Measurements from ENCODE around the gene OPRM1.

Gene OPRM1

GRCh38 chr6:154242617-154243357 lies 203.7 kb downstream of the OPRM1 start:
- no peak for DNase-seq

DNA sequence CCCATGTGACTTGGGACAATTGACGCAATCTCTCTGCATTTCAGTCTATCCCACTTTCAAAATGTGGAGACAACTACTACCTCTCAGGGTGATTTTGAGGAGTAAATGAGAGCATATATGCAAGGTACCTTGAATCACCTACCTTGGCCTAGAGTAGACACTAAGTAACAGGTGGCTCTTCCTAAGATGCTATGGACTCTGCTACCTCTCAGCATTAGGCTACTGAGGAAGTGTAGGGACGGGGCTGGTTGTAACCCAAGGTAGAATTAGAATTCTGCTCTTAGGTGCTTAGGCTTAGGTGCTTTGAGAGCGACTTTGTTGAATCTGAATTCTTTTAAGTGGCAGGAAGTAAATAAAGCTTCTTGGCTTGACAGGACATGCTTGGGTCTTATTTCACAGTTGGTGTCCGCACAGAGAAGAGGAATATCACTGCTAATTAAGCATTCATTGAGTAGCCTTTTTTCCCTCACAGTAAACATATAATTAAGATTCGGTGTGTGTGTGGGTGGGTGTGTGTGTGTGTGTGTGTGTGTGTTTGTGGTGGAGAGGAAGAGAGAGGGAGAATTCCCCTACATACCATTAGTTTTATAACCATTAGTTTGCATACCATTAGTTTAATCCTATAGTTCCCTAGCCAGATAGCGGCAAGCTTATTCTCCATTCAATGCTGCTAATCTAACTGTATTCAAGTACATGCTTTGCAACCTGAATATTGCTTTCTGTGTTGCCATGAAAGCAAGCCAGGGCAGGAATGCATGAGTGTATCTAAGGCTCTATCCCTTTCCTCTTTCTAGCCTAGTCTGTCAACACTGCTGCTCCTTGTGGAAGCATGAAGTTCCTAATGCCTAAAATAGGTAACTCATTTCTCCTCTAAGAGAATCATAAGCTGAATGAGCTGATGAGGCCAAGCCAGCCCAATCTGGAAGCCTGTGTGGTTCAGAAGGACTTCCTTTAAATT lies 205.0 kb downstream of the OPRM1 start:
- DNase-seq: peak; percentile 10

GRCh38 chr6:154245506-154245905 lies 206.5 kb downstream of the OPRM1 start:
- DNase-seq: no peak

DNA sequence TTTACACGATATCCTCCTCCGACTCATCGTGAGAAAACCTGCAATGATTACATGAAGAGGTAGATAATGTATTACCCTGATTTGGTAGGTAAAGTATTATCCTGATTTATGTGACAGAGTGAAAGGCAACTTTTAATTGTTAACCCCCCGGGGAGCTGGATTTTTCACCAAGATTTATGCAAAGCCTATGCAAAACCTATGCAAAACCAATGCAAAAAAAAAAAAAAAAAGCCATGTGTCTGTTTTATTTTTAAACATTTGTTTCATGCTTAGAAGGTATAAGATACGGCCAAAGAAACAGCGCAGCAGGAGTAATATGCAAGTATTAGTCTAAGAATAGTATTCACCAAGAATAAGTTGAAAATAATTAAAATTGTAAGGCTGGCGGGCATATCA lies 207.7 kb downstream of the OPRM1 start:
- DNase-seq: no peak

DNA sequence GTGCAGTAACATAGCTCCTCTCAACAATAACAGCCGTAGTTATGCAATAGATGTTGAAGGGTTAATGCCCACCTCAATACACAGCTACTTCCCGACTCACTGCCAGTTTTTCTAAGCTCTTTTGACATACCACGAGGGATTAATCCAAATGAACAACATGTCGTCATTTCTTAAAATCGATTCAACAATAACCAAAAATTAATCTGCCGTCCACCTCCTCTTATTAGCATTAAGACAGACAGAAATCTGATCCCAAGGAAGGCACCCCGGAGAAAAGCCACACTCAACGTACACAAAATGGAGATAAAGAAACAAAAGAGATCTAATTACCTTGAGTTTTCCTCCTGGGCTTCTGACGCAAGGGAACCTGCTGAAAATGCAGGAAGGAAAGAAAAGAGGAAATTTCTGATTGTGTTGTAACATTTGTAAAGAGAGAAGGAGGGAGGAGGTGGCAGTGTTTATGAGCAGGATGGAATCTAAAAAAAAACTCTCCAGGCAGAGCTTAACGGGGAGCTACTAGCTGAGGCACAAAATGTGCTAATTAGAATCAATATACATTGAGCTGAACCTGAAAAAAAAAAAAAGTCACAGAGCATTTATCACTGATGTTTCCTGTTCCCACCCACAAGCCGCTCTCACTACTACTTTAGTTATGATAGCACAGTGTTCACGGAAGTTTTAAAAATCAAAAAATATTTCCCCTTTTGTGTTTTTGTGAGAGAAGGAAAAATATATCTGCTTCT lies 208.2 kb downstream of the OPRM1 start:
- peak; percentile 16 for DNase-seq

DNA sequence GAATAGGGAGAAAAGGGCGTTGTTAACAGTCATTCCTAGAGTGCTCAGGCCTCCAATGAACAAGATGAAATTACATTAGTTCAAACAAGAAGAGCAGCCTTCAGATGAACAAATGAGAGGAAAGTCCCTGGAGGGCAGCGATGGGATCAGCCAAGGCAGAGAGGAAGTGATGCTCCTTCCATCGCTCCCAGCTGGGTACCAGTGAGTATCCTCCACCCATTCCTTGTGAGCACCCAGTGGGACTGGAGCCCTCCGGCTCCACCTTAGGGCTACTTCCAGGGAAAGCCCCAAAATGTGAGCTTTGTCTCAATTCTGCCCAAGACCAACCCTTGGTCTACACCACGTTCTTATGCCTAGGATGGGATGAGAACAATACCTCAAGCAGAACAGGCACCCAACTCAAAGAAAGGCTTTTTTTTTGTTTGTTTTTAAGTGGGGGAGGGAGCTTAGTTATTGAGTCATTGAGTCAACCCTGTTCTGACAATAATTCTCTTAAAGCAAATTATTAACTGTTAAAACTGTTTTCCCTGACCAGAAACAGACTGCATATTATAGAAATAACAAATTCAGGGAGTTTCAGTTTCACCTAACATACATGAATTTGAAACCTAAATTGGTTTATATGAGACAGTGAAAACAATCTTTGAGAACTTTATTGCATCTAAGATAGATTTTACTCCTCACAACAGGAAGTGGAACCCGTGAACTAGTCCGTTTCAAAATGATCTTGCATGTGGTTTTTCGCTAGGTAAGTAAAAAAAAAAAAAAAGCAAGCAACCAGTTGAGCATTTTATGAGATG lies 210.7 kb downstream of the OPRM1 start:
- no peak for DNase-seq

GRCh38 chr6:154251116-154251515 lies 212.1 kb downstream of the OPRM1 start:
- DNase-seq: no peak

DNA sequence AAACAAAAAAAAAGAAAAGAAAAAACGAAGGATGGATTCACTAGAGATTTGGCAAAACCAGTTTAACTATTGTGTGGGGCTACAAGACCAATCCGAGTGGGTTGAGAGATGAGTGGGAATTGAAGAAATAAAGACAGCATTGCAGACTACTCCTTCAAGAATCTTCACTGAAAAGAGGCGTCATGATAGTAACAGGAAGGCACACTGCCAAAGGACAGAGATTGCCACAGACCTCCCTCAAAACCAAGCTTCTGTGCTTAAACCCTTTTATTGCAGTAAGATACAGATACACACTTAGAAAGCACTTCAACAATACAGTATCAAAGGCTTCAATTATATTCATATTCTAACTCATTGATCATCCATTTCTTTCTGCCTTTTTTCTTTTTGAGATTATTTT lies 213.6 kb downstream of the OPRM1 start:
- no peak for DNase-seq

DNA sequence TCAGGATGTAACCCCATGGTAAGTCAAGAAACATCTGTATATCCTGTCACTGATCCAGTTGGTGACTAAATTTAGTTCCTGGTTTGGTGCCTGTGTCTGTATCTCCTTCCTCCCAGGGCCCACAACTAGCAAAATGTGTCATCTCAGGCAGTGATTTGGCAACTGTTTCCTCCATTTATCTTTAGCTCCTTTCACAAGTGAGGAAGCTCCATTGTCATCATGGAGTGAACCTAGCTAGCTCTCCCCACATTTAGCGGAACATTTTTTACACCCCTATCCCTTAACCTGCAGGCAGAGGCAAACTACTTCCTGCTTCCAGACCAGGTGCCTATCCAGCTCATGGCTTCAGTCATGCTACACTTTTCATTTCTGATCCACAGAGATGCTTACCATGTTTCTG lies 218.0 kb downstream of the OPRM1 start:
- peak; percentile 28 for DNase-seq

- peak; percentile 7 for DNase-seq
Measured at GRCh38 chr6:154258064-154258757, 219.2 kb downstream of the OPRM1 start.

- peak; percentile 24 for DNase-seq
Measured at GRCh38 chr6:154261688-154262397, 222.8 kb downstream of the OPRM1 start.

GRCh38 chr6:154266560-154267099 lies 227.6 kb downstream of the OPRM1 start:
- DNase-seq: no peak

DNA sequence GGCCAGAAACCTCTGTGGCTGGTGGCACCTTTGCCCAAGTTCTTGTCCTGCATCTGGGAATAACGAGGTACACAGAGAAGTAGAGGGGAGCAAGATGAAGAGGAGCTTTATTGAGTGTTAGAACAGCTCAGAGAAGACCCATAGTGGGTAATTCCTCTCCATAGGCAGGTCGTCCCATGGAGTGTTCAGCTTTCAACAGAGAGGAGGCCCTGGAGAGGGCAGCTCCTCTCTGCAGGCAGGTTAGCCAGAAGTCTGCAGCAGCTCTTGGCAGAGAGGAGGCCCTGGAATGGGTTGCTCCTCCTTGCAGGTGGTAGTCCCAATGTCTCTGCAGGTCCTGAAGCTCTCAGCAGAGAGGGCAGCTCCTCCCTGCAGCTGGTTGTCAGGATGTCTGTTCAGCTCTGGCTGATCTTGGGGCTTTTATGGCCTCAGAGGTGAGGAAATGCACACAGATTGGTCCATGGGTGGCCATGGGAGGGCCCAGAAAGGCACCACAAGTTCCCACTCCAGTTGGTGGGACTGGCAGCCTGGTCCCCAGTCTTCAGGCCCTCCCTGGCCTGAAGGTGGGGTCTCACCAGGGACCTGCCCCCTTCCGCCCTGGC lies 228.6 kb downstream of the OPRM1 start:
- no peak for DNase-seq

DNA sequence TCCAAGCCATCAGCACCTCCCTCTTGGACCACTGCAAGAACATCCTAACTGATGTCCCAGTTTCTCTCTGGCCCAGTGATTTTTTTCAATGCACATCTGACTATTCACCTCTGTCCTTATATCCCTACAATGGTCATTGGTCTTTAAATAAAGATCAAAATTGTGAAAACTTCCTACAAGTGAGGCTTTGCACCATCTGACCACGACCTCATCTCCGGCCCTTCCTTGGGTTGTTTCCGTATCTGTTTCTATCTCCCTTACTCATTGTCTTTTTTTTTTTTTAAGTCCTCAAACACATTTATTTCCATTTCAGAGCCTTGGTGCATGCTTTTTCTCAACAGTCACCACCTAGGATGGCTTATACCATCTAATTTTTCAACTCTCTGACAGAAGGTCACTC lies 229.4 kb downstream of the OPRM1 start:
- DNase-seq: no peak

GRCh38 chr6:154274168-154274567 lies 235.1 kb downstream of the OPRM1 start:
- no peak for DNase-seq

DNA sequence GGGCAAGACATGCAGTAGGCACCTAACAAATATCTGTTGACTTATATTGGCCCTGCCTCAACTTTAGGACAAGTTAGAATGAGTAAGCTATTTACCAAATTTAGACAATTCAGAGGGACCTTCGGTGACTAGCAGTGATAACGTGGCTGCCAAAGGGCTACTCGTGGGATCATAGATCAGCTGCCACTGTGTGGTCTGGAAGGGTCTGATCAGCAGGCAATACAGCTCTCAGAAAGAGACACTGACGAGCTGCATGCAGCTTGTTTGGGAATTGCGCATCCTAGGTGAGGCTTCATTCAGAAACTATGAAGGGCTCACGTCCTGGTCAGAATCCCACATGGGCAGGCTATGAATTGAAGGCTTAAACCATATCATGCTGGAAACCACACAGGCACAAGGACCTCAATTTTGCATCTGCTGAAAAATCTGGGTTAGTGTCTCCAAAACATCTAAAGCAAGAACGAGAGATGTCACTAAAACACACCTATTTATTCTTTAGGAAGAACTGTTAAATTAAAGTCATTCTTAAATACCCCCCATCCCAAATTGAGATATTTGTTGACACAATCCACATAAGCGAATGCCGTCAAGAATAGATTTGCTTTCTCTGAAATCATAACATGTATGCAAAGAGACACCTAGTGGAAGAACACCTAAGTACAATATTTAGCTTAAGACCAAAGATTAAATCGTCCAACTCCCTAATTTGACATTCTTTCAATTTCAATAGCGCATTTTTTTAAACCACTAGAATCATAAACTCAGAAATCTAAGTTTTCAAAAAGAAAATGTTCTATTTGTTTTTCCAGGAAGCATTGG lies 238.0 kb downstream of the OPRM1 start:
- DNase-seq: peak; percentile 61

- no peak for DNase-seq
Measured at GRCh38 chr6:154277629-154278017, 238.6 kb downstream of the OPRM1 start.

GRCh38 chr6:154280521-154280920 lies 241.5 kb downstream of the OPRM1 start:
- no peak for DNase-seq

DNA sequence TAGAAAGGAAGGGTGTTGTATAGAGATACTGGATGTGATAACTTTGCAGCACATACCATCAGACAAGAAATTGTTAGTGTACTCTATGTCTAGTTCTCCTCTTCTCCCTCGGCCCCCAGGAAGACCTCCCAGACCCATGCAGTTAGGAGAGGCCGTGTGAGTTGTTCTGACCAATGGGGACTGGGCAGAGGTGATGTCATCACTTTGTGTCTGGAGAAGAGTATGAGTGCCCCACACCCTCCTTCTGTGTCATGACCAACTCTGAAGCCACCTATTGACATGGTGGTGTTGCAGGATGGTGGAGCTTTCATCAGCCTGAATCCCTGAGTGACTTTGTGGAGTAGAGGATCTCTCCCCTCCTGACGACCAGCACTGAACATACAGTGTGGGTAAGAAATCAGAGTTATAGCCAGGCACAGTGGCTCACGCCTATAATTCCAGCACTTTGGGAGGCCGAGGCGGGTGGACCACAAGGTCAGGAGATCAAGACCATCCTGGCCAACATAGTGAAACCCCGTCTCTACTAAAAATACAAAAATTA lies 245.3 kb downstream of the OPRM1 start:
- no peak for DNase-seq
